RWPE1 (cell line): ENCODE results near the gene ROR1.

ENCODE experiments used
- CTCF ChIA-PET: fragments of 350-600 bp; sonication (Branson Sonifier 250); formaldehyde crosslinking; extraction: SDS; loops from one replicate; lab custom pipeline; 2021; lab: Yijun Ruan, JAX
- POLR2A ChIA-PET: fragments of 400-600 bp; formaldehyde crosslinking; extraction: SDS; loops from one replicate; lab custom pipeline; 2020; ENCODE audit warnings: antibody characterized with exemption; ENCODE audit not compliant: low non-redundant PET; lab: Yijun Ruan, JAX
- DNase-seq: peaks from one replicate; pipeline ENCODE4 v3.0.0; 2012; ENCODE audit warnings: low spot score
- H3K27ac ChIP-seq: fragments of 450-650 bp; 2 replicates; pipeline ENCODE4 v1.5.1; 2017
- CTCF ChIP-seq: fragments of 450-650 bp; conservative IDR thresholded peaks from 2 replicates; pipeline ENCODE4 v1.5.1; 2017; ENCODE audit warnings: low read depth, mild to moderate bottlenecking

ROR1 gene

GRCh38 chr1:63921802-63922201 lies 148.0 kb downstream of the ROR1 start:
- DNase-seq = no peak
- H3K27ac ChIP-seq = no peak overlapping the region
- POLR2A ChIA-PET = no interaction called here
- CTCF ChIA-PET = interaction anchor here (0.6 to 1.3 kb wide), 3 partner anchors 142 to 230 kb away, joined by 3 to 7 read pairs (median 3); no protein-coding TSS in a partner anchor
- no peak for TF ChIP-seq CTCF

GRCh38 chr1:63922848-63923247 lies 149.0 kb downstream of the ROR1 start:
- TF ChIP-seq CTCF = no peak
- DNase-seq = no peak
- ChIA-PET POLR2A (no interaction called here), CTCF (no interaction called here)
- H3K27ac ChIP-seq = no peak overlapping the region

- no peak for DNase-seq
- POLR2A ChIA-PET = no interaction called here
- H3K27ac ChIP-seq = no peak overlapping the region
- CTCF ChIA-PET = no interaction called here
- no peak for TF ChIP-seq CTCF
Observed at GRCh38 chr1:63923302-63923701, 149.5 kb downstream of the ROR1 start.

GRCh38 chr1:63924600-63924999 lies 150.8 kb downstream of the ROR1 start:
- ChIA-PET CTCF (no interaction called here), POLR2A (no interaction called here)
- no peak for DNase-seq
- H3K27ac ChIP-seq = no peak overlapping the region
- TF ChIP-seq CTCF = no peak

- TF ChIP-seq CTCF = no peak
- CTCF ChIA-PET = interaction anchor here (0.5 kb wide), 1 partner anchor 318 kb away, joined by 3 read pairs; no protein-coding TSS in a partner anchor
- H3K27ac ChIP-seq = no peak overlapping the region
- POLR2A ChIA-PET = no interaction called here
- DNase-seq = no peak
Observed at GRCh38 chr1:63928186-63929105, 154.6 kb downstream of the ROR1 start.

- POLR2A ChIA-PET = no interaction called here
- CTCF ChIA-PET = interaction anchor here (0.5 kb wide), 1 partner anchor 317 kb away, joined by 3 read pairs; no protein-coding TSS in a partner anchor
- DNase-seq = no peak
- H3K27ac ChIP-seq = no peak overlapping the region
- no peak for TF ChIP-seq CTCF
Observed at GRCh38 chr1:63929106-63929478, 155.3 kb downstream of the ROR1 start.
